NCI-H345 (cell line): ENCODE measurements around the gene FHOD3.

Source experiments
- DNase-seq: peaks from one replicate; lab custom pipeline; 2025; lab: John Stamatoyannopoulos, UW

Gene FHOD3

DNA sequence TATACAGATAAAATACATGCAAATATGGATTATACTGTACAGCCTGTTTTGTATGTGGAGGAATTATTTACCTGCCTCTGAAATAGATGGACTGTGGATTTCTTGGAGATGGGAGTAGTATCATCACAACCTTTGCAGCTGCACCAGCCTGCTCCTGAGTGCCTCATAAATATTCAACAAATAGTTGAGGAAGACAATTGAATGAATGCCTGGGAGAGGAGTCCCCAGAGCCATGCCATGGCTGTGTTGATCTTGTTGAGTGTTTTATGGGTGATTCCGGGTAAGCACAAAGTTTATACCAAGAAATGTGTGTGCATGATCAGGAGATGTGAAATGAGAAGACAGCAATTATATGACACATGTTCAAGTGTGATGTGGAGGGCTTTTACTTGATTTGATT, 225.0 kb downstream of the FHOD3 start:
- no peak for DNase-seq

GRCh38 chr18:36525913-36526312, 228.4 kb downstream of the FHOD3 start:
- no peak for DNase-seq

- no peak for DNase-seq
Observed at GRCh38 chr18:36526611-36527010, 229.1 kb downstream of the FHOD3 start.

GRCh38 chr18:36527051-36527450, 229.5 kb downstream of the FHOD3 start:
- DNase-seq: no peak

DNA sequence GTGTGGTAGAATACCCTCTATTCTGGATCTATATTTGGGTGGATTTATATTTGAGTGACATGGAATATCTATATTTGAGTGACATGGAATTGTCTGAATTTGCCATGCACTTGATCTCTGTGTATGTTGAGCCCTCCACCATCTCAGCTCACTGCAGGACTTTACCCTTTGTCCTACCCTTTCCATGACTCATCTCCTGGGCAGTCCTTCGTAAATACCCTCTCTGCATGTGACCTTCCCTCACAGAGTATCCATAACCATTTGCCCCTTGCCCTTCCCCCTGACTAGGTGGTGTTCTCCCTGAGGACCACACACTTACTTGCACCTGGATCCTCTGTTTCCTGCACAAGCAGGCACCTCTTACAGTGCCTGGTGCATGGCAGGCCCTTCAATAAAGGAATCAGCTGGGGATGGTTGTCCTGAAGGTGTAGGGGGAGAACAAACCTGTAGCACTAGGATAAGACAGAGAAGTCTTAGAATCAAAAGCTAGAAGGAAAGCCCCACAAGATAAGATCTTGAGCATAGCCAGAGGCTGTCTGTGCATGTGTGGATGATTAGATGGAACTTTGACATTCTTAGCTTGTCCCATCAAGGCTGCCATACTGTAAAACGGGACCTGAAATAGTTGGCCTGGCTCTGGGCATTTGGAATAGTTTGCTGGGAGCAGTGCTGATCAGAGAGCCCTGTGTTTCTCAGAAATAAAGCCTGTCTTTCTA, 230.4 kb downstream of the FHOD3 start:
- DNase-seq: no peak

DNA sequence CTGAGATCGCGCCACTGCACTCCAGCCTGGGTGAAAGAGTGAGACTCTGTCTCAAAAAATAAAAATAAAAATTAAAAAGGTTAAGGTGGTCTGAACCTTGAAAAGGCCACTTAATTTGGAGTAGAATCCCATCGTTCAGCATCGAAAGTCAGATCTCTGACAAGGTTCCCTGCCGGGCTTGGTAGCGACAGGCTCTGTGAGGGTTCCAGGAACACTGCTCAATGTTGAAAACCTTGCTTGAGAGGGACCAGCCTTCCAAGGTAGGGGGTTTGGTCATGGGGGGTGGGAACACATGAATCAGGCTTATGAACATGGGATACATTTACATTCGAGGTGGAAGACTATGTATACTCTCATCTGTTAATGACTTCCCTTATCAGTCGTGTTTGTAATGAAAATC, 232.2 kb downstream of the FHOD3 start:
- DNase-seq: no peak

GRCh38 chr18:36530676-36531405, 233.3 kb downstream of the FHOD3 start:
- no peak for DNase-seq

GRCh38 chr18:36531636-36532035, 234.1 kb downstream of the FHOD3 start:
- DNase-seq: no peak

DNA sequence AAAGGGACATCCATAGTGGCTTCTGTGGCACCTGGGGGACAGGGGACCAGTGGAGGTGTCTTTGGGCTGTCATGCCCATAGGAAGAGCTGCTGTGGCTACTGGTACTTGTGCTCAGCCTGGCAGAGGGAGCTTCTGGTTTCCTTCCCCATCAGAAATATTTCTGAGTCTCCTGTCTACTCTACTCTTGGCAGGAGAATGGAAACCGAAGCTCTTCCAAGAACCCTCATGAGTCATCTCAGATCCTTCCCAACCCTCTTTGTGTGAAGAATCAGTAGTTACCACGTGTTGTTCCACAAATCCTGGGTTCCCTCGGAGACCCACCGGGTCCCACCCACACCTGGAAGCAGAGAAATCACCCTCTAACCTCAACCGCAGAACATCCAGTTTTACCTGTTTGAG, 234.9 kb downstream of the FHOD3 start:
- DNase-seq: no peak

DNA sequence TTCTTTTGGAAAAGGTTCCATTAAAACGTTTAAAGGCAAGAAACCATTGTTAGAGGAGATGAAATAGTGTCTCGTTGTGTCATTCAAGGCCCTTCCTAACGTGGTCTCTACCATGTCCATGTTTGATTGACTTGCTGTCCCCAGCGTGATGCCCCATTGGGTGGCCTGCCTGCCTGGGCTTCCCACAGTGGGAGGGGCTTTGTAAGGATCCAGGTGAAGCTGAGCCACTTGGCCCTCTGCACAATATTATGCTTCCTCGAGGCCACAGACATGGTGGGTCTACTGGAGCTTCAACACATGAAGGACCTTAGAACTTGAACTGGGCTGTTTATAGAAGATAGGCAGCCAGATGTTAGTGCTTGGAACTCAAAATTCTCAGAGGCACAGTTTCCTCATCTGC, 235.3 kb downstream of the FHOD3 start:
- no peak for DNase-seq

DNA sequence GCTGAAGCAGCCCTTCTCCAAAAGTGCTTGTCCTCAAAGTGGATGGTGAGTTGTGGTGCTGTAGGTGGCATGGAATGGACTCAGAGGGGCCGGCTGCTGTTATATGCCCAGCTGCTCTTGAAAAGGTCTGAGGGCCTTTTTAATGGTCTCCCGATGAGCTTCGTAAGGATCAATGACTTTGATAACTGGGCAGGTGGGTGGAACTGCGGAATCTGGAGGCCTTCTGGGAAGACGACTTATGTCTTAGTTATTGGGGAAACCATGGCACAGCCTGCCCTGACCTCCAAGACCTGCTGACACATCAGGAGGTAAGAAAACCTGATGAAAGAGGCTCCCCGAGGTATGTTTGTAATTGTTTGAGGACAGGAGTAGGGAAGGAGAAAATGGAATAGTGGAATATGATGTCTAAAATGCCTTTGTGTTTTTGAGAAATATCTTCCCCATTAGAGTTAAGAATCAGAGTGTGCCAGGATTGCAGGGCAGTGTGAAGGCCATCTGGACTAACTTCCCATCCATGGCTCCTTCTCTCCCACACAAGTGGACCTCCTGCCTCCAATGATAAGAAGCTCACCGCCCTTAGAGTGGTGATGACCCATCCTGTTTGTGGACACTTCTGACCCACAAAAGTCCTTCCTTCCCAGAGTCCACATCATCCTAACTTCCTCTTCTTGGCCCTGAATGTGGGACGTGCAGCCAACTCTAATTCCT, 236.1 kb downstream of the FHOD3 start:
- no peak for DNase-seq

- DNase-seq: no peak
Observed at GRCh38 chr18:36534154-36534688, 236.7 kb downstream of the FHOD3 start.

GRCh38 chr18:36535202-36535935, 237.9 kb downstream of the FHOD3 start:
- no peak for DNase-seq

DNA sequence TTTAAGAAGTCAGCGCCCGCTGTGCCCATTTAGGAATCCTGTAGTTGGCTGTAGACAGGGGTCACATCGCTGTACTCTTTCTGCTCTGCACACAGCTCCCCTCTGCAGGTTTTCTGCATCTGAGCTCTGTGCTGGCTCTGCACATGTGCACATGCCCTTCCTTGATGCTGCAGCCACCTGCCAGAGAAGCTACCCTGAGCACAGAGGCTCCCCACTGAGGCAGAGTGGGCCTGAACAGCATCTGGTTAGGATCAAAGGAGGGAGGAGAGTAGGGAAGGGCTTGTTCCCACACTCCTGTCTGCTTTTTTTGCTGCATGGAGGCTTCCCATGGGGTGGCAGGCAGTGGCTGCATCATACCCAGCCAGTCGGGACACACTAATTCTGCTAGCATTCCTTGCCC, 238.9 kb downstream of the FHOD3 start:
- peak; percentile 65 for DNase-seq

GRCh38 chr18:36537289-36537688, 239.8 kb downstream of the FHOD3 start:
- no peak for DNase-seq

- DNase-seq: no peak
Observed at GRCh38 chr18:36539674-36540231, 242.2 kb downstream of the FHOD3 start.

GRCh38 chr18:36543030-36543429, 245.5 kb downstream of the FHOD3 start:
- DNase-seq: no peak

- peak; percentile 72 for DNase-seq
Observed at GRCh38 chr18:36543991-36544725, 246.6 kb downstream of the FHOD3 start.

DNA sequence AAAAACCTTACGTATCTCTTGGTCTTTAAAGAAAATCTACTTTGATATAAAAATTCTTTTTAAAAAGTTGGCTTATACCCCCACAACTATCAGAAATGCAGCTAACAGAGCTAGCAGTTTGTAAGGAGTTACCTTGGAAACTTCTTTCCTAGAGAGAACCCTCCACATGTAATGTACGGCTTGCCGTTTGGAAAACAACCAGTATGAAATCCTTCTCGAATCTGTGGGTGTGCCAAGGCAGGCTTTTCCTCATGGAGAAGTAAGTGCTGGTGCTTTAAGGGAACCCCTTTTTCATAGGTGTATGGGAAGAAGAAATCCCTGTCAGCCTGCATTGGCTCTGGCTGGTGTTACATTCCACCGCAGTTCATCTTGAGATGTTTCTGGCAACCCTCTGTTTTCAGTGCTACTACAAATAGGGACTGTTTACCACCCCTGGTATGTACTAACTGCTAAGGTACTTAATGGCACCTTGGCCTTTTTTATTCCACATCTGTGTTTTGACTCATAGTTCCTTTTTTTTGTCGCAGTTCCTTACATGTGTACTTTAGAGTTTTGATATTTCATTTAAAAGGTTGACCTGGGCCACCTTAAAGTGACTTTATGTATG, 248.4 kb downstream of the FHOD3 start:
- DNase-seq: no peak

DNA sequence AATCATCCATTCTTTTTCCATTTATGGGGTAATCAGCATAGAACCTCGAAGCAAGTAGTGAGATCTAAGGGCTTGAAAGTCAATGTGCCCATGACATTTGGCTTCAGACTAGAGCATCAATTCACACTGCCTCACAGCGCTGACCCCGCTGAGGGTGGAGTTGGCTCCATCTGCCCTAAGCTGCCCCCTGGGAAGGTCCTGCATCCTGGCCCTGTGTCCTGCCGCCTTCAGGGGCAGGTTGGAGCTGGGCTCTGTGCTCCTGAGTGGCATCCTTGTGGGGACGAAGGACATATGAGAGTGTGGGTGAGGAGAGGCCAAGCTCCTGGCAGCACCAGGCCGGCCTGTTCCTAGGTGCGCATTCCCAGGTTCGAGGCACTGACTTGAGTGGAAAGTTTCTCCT, 249.4 kb downstream of the FHOD3 start:
- no peak for DNase-seq

- no peak for DNase-seq
Observed at GRCh38 chr18:36547544-36547943, 250.0 kb downstream of the FHOD3 start.
